HEK293T (cell line): ENCODE data around the gene AJM1.

Experiments
- CTCF ChIA-PET: fragments of 350-600 bp; formaldehyde crosslinking; extraction: SDS; loops from one replicate; lab custom pipeline; 2021; ENCODE audit warnings: antibody characterized with exemption, inconsistent platforms; lab: Yijun Ruan, JAX
- POLR2A ChIA-PET: fragments of 350-600 bp; formaldehyde crosslinking; extraction: SDS; loops from one replicate; lab custom pipeline; 2020; ENCODE audit warnings: antibody characterized with exemption, inconsistent platforms; lab: Yijun Ruan, JAX
- DNase-seq: peaks from one replicate; pipeline ENCODE4 v3.0.0; 2012; ENCODE audit warnings: mixed read lengths; ENCODE audit errors: extremely low spot score
- ARNT ChIP-seq: fragments of 450-650 bp; IDR thresholded peaks from 2 replicates; pipeline ENCODE4 v1.6.1; 2017; ENCODE audit warnings: mild to moderate bottlenecking
- BHLHE40 ChIP-seq: fragments of 450-650 bp; IDR thresholded peaks from 2 replicates; pipeline ENCODE4 v1.6.1; 2016; ENCODE audit warnings: mild to moderate bottlenecking, moderate library complexity, borderline replicate concordance
- CTBP1 ChIP-seq: fragments of 450-650 bp; IDR thresholded peaks from 2 replicates; pipeline ENCODE4 v1.6.1; 2016; ENCODE audit warnings: borderline replicate concordance
- ELF4 ChIP-seq: fragments of 450-650 bp; IDR thresholded peaks from 2 replicates; pipeline ENCODE4 v1.6.1; 2017; ENCODE audit warnings: antibody characterized with exemption
- FOXA1 ChIP-seq: fragments of 450-650 bp; IDR thresholded peaks from 2 replicates; pipeline ENCODE4 v1.6.1; 2016; ENCODE audit warnings: mild to moderate bottlenecking
- FOXK2 ChIP-seq: fragments of 450-650 bp; IDR thresholded peaks from 2 replicates; pipeline ENCODE4 v1.6.1; 2016; ENCODE audit warnings: mild to moderate bottlenecking
- FOXM1 ChIP-seq: fragments of 450-650 bp; IDR thresholded peaks from 2 replicates; pipeline ENCODE4 v1.6.1; 2017; ENCODE audit warnings: mild to moderate bottlenecking, borderline replicate concordance
- HDGF ChIP-seq: fragments of 450-650 bp; IDR thresholded peaks from 2 replicates; pipeline ENCODE4 v1.6.1; 2017; ENCODE audit warnings: antibody characterized with exemption, borderline replicate concordance
- L3MBTL2 ChIP-seq: fragments of 450-650 bp; conservative IDR thresholded peaks from 2 replicates; pipeline ENCODE4 v1.6.1; 2016; ENCODE audit warnings: mild to moderate bottlenecking
- LEF1 ChIP-seq: fragments of 450-650 bp; IDR thresholded peaks from 2 replicates; pipeline ENCODE4 v1.6.1; 2017; ENCODE audit warnings: mild to moderate bottlenecking, borderline replicate concordance
- NFRKB ChIP-seq: fragments of 450-650 bp; IDR thresholded peaks from 2 replicates; pipeline ENCODE4 v1.6.1; 2016; ENCODE audit warnings: mild to moderate bottlenecking, moderate library complexity
- SP1 ChIP-seq: fragments of 450-650 bp; IDR thresholded peaks from 2 replicates; pipeline ENCODE4 v1.6.1; 2017
- SUZ12 ChIP-seq: fragments of 450-650 bp; IDR thresholded peaks from 2 replicates; pipeline ENCODE4 v1.6.1; 2016; ENCODE audit warnings: mild to moderate bottlenecking
- TARDBP ChIP-seq: fragments of 450-650 bp; IDR thresholded peaks from 2 replicates; pipeline ENCODE4 v1.6.1; 2016
- ZNF384 ChIP-seq: fragments of 450-650 bp; IDR thresholded peaks from 2 replicates; pipeline ENCODE4 v1.6.1; 2016
- TF ChIP-seq, protein P1 (sequence below): fragments of 450-650 bp; IDR thresholded peaks from 2 replicates; pipeline ENCODE4 v1.6.1; 2016

Gene AJM1

DNA sequence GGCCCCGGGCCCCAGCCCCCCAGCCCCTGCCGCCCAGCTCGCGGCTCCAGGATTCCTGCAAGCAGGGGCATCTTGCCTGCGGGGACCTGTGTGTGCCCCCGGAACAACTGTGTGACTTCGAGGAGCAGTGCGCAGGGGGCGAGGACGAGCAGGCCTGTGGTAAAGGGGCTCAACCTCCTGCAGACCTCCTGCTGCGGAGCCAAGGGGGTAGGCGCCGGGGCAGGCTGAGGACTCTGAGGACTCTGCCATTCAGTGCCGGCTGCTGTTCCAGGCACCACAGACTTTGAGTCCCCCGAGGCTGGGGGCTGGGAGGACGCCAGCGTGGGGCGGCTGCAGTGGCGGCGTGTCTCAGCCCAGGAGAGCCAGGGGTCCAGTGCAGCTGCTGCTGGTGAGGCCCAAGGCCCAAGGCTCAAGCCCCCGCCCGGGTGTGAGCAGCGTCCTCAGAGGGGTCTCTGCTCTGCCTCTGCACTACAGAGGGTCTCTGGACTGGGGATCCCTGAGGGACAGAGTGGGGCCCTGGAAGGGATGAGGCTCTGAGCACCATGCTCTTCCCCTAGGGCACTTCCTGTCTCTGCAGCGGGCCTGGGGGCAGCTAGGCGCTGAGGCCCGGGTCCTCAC is 13.3 kb downstream of the AJM1 start:
- no peak for DNase-seq
- TF ChIP-seq HDGF (no peak), NFRKB (no peak), SP1 (no peak), LEF1 (no peak), CTBP1 (no peak), ZNF384 (no peak), FOXA1 (no peak), L3MBTL2 (no peak), BHLHE40 (no peak), FOXM1 (no peak), TARDBP (no peak), FOXK2 (no peak), ARNT (no peak), ELF4 (no peak), SUZ12 (no peak)
- TF ChIP-seq, protein P1, sequence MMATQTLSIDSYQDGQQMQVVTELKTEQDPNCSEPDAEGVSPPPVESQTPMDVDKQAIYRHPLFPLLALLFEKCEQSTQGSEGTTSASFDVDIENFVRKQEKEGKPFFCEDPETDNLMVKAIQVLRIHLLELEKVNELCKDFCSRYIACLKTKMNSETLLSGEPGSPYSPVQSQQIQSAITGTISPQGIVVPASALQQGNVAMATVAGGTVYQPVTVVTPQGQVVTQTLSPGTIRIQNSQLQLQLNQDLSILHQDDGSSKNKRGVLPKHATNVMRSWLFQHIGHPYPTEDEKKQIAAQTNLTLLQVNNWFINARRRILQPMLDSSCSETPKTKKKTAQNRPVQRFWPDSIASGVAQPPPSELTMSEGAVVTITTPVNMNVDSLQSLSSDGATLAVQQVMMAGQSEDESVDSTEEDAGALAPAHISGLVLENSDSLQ: no peak
- ChIA-PET POLR2A (interaction anchor here (1.5 kb wide), 1 partner anchor 7 kb away, joined by 5 read pairs; no protein-coding TSS in a partner anchor), CTCF (no interaction called here)

DNA sequence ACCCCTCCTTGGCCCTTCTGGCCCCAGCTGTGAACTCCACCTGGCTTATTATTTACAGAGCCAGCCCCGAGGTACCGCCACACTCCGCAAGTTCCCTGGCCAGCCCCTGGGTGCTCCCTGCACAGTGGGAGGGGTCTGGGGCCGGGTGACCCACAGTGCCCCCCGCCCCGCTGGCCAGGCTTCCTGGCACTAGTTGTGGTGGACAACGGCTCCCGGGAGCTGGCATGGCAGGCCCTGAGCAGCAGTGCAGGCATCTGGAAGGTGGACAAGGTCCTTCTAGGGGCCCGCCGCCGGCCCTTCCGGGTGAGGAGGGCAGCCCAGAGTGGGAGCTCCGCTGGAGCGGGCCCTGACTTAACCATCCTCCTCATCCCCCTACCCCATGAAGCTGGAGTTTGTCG is 13.8 kb downstream of the AJM1 start:
- no peak for DNase-seq
- ChIA-PET POLR2A (interaction anchor here (1.5 kb wide), 1 partner anchor 8 kb away, joined by 5 read pairs; no protein-coding TSS in a partner anchor), CTCF (no interaction called here)
- TF ChIP-seq FOXA1: no peak
- TF ChIP-seq FOXK2: no peak
- no peak for TF ChIP-seq L3MBTL2
- TF ChIP-seq NFRKB: no peak
- no peak for TF ChIP-seq TARDBP
- TF ChIP-seq ELF4: no peak
- TF ChIP-seq BHLHE40: no peak
- TF ChIP-seq ARNT: no peak
- TF ChIP-seq FOXM1: no peak
- no peak for TF ChIP-seq HDGF
- TF ChIP-seq, protein P1: no peak
- no peak for TF ChIP-seq CTBP1
- no peak for TF ChIP-seq SUZ12
- TF ChIP-seq LEF1: no peak
- no peak for TF ChIP-seq SP1
- TF ChIP-seq ZNF384: no peak

DNA sequence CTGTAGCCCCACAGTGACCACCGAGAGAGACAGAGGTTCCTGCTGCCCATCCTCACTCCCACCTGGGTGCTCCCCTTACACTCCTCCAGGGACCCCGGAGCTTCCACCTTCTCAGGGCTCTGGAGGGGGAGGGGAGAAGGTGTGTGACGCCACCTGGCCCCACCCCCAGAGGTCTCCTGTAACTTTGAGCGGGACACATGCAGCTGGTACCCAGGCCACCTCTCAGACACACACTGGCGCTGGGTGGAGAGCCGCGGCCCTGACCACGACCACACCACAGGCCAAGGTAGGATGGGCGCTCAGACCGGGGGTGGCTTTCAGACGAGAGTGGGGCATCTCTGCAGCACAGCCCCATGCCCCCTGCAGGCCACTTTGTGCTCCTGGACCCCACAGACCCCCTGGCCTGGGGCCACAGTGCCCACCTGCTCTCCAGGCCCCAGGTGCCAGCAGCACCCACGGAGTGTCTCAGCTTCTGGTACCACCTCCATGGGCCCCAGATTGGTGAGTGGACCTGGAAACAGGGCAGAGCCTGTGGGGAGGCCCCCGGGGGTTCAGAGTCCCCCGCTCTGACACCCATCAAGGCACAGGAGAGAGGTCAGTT is 14.4 kb downstream of the AJM1 start:
- CTCF ChIA-PET: no interaction called here

DNA sequence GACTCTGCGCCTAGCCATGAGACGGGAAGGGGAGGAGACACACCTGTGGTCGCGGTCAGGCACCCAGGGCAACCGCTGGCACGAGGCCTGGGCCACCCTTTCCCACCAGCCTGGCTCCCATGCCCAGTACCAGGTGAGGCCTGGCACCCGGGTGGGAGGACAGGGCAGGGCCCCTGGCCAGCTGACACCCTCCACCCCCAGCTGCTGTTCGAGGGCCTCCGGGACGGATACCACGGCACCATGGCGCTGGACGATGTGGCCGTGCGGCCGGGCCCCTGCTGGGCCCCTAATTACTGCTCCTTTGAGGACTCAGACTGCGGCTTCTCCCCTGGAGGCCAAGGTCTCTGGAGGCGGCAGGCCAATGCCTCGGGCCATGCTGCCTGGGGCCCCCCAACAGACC is 14.9 kb downstream of the AJM1 start:
- no peak for DNase-seq
- CTCF ChIA-PET: no interaction called here
- TF ChIP-seq FOXM1 (no peak), L3MBTL2 (no peak), NFRKB (no peak), FOXK2 (no peak), SUZ12 (no peak), ARNT (no peak), ELF4 (no peak), FOXA1 (no peak), CTBP1 (no peak), SP1 (no peak), ZNF384 (no peak), TARDBP (no peak), BHLHE40 (no peak), HDGF (no peak), LEF1 (no peak)
- TF ChIP-seq, protein P1: no peak
- POLR2A ChIA-PET: interaction anchor here (1.5 kb wide), 1 partner anchor 9 kb away, joined by 5 read pairs; no protein-coding TSS in a partner anchor

More for the DNA sequence above, 14.4 kb downstream of the AJM1 start:
- no peak for TF ChIP-seq NFRKB
- TF ChIP-seq SUZ12: no peak
- TF ChIP-seq CTBP1: no peak
- TF ChIP-seq SP1: no peak
- TF ChIP-seq, protein P1: no peak
- TF ChIP-seq ARNT: no peak
- TF ChIP-seq FOXM1: no peak
- no peak for TF ChIP-seq ZNF384
- POLR2A ChIA-PET: interaction anchor here (1.5 kb wide), 1 partner anchor 9 kb away, joined by 5 read pairs; no protein-coding TSS in a partner anchor
- DNase-seq: no peak

DNA sequence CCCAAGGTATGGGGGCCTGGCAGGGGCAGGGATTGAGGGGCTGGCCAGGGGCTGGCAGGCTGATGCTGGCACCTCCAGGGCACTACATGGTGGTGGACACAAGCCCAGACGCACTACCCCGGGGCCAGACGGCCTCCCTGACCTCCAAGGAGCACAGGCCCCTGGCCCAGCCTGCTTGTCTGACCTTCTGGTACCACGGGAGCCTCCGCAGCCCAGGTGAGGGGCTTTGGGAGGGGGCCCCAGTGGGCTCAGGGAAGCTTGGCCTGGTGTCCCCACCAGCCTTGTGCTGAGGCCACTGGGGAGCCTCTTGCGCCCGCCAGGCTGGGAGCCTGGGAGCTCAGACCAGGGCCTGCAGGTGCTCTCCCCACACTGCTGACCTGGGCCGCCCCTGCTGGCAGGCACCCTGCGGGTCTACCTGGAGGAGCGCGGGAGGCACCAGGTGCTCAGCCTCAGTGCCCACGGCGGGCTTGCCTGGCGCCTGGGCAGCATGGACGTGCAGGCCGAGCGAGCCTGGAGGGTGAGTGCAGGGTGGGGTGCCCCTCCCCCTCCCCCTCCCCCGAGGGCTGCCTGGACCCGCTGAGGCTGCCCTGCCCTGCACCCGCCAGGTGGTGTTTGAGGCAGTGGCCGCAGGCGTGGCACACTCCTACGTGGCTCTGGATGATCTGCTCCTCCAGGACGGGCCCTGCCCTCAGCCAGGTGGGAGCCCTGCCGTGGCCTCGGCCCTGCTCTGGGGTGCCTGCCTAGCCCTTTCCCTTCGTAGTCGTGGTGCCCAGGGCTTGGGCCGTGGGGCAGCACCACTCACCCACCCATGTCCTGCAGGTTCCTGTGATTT is 15.5 kb downstream of the AJM1 start:
- POLR2A ChIA-PET: no interaction called here
- CTCF ChIA-PET: no interaction called here
- TF ChIP-seq FOXM1 (no peak), NFRKB (no peak), SP1 (no peak), ARNT (no peak), TARDBP (no peak), ELF4 (no peak), L3MBTL2 (no peak), HDGF (no peak), FOXA1 (no peak), FOXK2 (no peak), LEF1 (no peak), ZNF384 (no peak), CTBP1 (no peak), SUZ12 (no peak), BHLHE40 (no peak)
- TF ChIP-seq, protein P1: no peak
- no peak for DNase-seq
